Measurements from ENCODE around the gene ATXN1. TPM values are rescaled to one million over a fixed set of nuclear protein-coding genes. Genes with fewer than 3 reads are reported as not detected.

Gene ATXN1
- total RNA-seq, 1 experiment from 2014 or later = 5.6 TPM

- H3K4ac ChIP-seq (ENCODE audit: low read depth, low read length) = no peak overlapping the region
- H3K9me3 Mint-ChIP-seq = peaks cover 7% of the 10 kb centered on the region in 2 experiments; a peak in 4 of 5 replicates
- H4K5ac ChIP-seq (ENCODE audit: insufficient read length, low read depth, low read length) = no peak overlapping the region
- H3K4me1 Mint-ChIP-seq = peaks cover 31 to 39% of the 10 kb centered on the region in 2 experiments
- no peaks in the 10 kb centered on the region for H3K27me3 ChIP-seq (ENCODE audit: insufficient read depth, low read length)
- H2BK15ac ChIP-seq (ENCODE audit: low read depth, low read length) = no peak overlapping the region
- H2BK20ac ChIP-seq (ENCODE audit: low read depth, low read length, poor library complexity, severe bottlenecking) = no peak overlapping the region
- H4K91ac ChIP-seq (ENCODE audit: insufficient read length, low read depth, low read length) = no peak overlapping the region
- H3K4me1 ChIP-seq (ENCODE audit: insufficient read depth, low read length) = peaks cover 4% of the 10 kb centered on the region; the same call in 1 of the 2 replicates
- H3K36me3 Mint-ChIP-seq (ENCODE audit: insufficient read depth in 1 of 3, low read depth in 3 of 3) = peaks cover 1 to 10% (median 7%) of the 10 kb centered on the region in 3 experiments; a peak in 3 of 7 replicates
- no peaks in the 10 kb centered on the region for H3K9me3 ChIP-seq (ENCODE audit: control insufficient read depth, low read depth, low read length)
- H3K9ac ChIP-seq (ENCODE audit: extremely low read depth, insufficient read length, low read length) = no peak overlapping the region
- H3K27me3 Mint-ChIP-seq (ENCODE audit: low read depth) = no peaks in the 10 kb centered on the region
- H2AFZ ChIP-seq (ENCODE audit: low read length) = no peak overlapping the region
- no peak overlapping the region for H4K8ac ChIP-seq (replicated peaks; ENCODE audit: insufficient read length, low read depth, low read length)
- H2BK5ac ChIP-seq (ENCODE audit: insufficient read length, low read length) = no peak overlapping the region
- H3K14ac ChIP-seq (ENCODE audit: insufficient read depth, low read length) = no peak overlapping the region
- H3K79me2 ChIP-seq (ENCODE audit: insufficient read depth, low read length) = no peaks in the 10 kb centered on the region
- no peak for DNase-seq
- no peaks in the 10 kb centered on the region for H4K20me1 ChIP-seq (ENCODE audit: control insufficient read depth, insufficient read depth, insufficient read length)
- H3K79me1 ChIP-seq (ENCODE audit: insufficient read depth, low read depth, low read length, poor library complexity, severe bottlenecking) = no peaks in the 10 kb centered on the region
- H3K18ac ChIP-seq (ENCODE audit: insufficient read length, low read depth, low read length) = no peak overlapping the region
- H3K4me2 ChIP-seq (ENCODE audit: insufficient read depth, insufficient read length, low read length) = no peak overlapping the region
- no peak overlapping the region for H2BK12ac ChIP-seq (ENCODE audit: insufficient read length, low read depth, low read length)
- H3T11ph ChIP-seq (ENCODE audit: low read length) = no peak overlapping the region
- H2AK5ac ChIP-seq (ENCODE audit: insufficient read length, low read length) = no peak overlapping the region
- no peaks in the 10 kb centered on the region for H3K23me2 ChIP-seq (ENCODE audit: insufficient read length, low read depth, low read length, poor library complexity, severe bottlenecking)
- H3K27ac ChIP-seq (ENCODE audit: insufficient read length, low read depth, low read length) = no peak overlapping the region
- no peak overlapping the region for H3K4me3 Mint-ChIP-seq
- no peak overlapping the region for H3K23ac ChIP-seq (ENCODE audit: insufficient read length, low read depth, low read length)
- H3K27ac Mint-ChIP-seq = no peak overlapping the region
- H2BK120ac ChIP-seq (ENCODE audit: low read depth, low read length, poor library complexity, severe bottlenecking) = no peak overlapping the region
- no peak for TF ChIP-seq CTCF (conservative IDR thresholded peaks at IDR 0.05)
- no peak overlapping the region for H3K56ac ChIP-seq (ENCODE audit: insufficient read length, low read depth, low read length)
Observed at GRCh38 chr6:16498957-16499356, 262.3 kb downstream of the ATXN1 start.
